Lower leg skin (tissue), 4 donors: ENCODE data around the gene MBNL2. TPM values are rescaled to one million over a fixed set of nuclear protein-coding genes. Genes with fewer than 3 reads are reported as not detected.

Experiments
- DNase-seq, 2 donors: peaks; one replicate each; pipeline ENCODE4 v3.0.0-alpha.2; 2019; ENCODE audit warnings: low spot score in 2 of 2
- H3K4me3 ChIP-seq: fragments of 200-600 bp; sonication (generic); 2 replicates; pipeline ENCODE4 v1.5.1; 2017; ENCODE audit warnings: mild to moderate bottlenecking, low read depth; ENCODE audit not compliant: poor library complexity, severe bottlenecking
- CTCF ChIP-seq, 3 donors: fragments of 450-650 bp; IDR thresholded peaks; one replicate each; pipeline ENCODE4 v1.5.1; 2016; ENCODE audit warnings: antibody characterized with exemption in 3 of 3, mild to moderate bottlenecking in 3 of 3, moderate library complexity in 2 of 3
- POLR2A ChIP-seq, 2 donors: fragments of 450-650 bp; IDR thresholded peaks; one replicate each; pipeline ENCODE4 v1.6.1; 2016 to 2017; ENCODE audit warnings: antibody characterized with exemption in 2 of 2, mild to moderate bottlenecking in 1 of 2, moderate library complexity in 1 of 2
- WGBS, 2 donors: methylation state at CpG; one replicate each; pipeline ENCODE4 v1.1.5; 2018; 5-methylcytosine and 5-hydroxymethylcytosine counted together
- intact Hi-C: fragments of 100-400 bp; cut with DNase I; formaldehyde crosslinking; loops from one replicate; pipeline ENCODE4 v1.15.0; 2023; ENCODE audit warnings: low total_unique reads
- total RNA-seq, 4 donors: library from RNA; depleted of rRNA; stranded (reverse); fragments of >200 nt; gene quantifications; one replicate each; pipeline ENCODE4 v1.1.0, GENCODE V29; 2016

Gene MBNL2
- total RNA-seq, 4 donors from 2014 or later = 37.6 to 59.5 (median 45.4) TPM

GRCh38 chr13:97296740-97297139 is 74.6 kb downstream of the MBNL2 start:
- intact Hi-C loops = no loop called here
- DNase-seq = no peak
- TF ChIP-seq CTCF (IDR thresholded peaks at IDR 0.05) (no peak), POLR2A (IDR thresholded peaks at IDR 0.05) (no peak)
- H3K4me3 ChIP-seq = no peak overlapping the region

DNA sequence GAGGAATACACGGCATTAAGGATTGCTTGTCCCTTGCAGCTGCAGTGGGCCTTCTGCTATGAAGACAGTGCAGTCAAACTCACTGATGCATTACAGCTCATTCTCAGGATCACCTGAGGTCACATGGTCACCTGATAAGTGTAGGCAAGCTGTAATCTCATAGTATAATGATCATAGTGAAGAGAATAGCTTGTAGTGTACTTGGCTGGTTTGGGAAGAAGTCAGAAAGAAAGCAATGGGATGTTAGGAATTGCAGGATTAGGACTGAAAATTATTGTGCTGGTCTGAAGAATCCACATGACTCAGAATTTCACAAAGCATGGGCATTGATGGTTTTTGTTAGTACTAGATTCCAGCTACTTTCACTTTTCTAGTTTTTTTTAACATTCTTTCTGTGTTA is 76.7 kb downstream of the MBNL2 start:
- no peak for TF ChIP-seq POLR2A (IDR thresholded peaks at IDR 0.05)
- TF ChIP-seq CTCF (IDR thresholded peaks at IDR 0.05) = no peak
- intact Hi-C loops = no loop called here
- no peak for DNase-seq
- 85 to 88% methylated on average over 1 of the region's 1 CpG for WGBS, 2 donors
- no peak overlapping the region for H3K4me3 ChIP-seq

- TF ChIP-seq POLR2A (IDR thresholded peaks at IDR 0.05) (no peak), CTCF (IDR thresholded peaks at IDR 0.05) (no peak)
- WGBS, 2 donors = 63 to 75% methylated on average over 3 of the region's 3 CpGs
- no peak overlapping the region for H3K4me3 ChIP-seq
- intact Hi-C loops = no loop called here
- no peak for DNase-seq
Observed at GRCh38 chr13:97300871-97301270, 78.7 kb downstream of the MBNL2 start.

- intact Hi-C loops = no loop called here
- WGBS, 2 donors = 85 to 91% methylated on average over 8 of the region's 8 CpGs
- no peak for DNase-seq
- TF ChIP-seq POLR2A (IDR thresholded peaks at IDR 0.05) (no peak), CTCF (IDR thresholded peaks at IDR 0.05) (no peak)
- H3K4me3 ChIP-seq = no peak overlapping the region
Observed at GRCh38 chr13:97301382-97302095, 79.4 kb downstream of the MBNL2 start.

DNA sequence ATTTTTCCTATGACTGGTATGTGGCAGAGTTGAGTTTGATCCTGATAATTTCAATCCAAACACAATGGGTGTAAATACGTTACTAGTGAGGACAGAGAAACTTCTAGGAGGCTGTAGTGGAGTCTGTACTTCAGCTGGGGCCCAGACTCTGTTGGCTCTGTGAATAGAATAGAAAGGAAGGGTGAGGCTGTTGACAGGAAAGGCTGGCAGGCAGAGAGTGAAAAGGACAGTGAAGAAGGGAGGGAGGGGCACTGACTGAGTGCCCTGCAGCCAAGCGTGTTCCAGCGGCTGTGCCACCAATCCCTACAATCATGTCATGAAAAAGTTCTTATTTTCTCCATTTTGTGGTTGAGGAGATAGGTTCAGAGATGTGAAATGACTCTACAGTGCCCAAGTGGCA is 80.5 kb downstream of the MBNL2 start:
- intact Hi-C loops = no loop called here
- WGBS, 2 donors = 40 to 45% methylated on average over 3 of the region's 3 CpGs
- TF ChIP-seq POLR2A (IDR thresholded peaks at IDR 0.05) = no peak
- TF ChIP-seq CTCF (IDR thresholded peaks at IDR 0.05) = no peak
- H3K4me3 ChIP-seq = no peak overlapping the region
- no peak for DNase-seq

DNA sequence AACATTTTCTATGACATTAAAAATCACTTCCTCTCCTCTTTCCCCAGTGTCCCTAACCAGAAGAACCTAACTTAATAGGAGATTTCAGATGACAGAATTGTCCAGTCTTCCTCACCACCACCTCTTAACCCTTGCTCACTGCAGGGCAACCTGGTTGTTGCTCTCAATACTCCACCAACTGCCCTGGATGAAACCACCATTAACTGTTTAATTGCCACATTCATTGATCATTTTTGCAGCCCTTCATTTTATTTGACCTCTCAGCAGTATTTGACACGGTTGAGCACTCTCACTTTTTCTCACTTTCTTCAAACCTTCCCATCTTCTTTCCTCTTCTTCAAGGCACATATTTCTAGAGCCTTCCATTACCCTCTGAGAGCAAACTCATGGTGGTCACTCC is 84.0 kb downstream of the MBNL2 start:
- TF ChIP-seq POLR2A (IDR thresholded peaks at IDR 0.05) = no peak
- TF ChIP-seq CTCF (IDR thresholded peaks at IDR 0.05) = no peak
- intact Hi-C loops = no loop called here
- no peak for DNase-seq
- 89% methylated on average over 1 of the region's 1 CpG for WGBS, 2 donors
- no peak overlapping the region for H3K4me3 ChIP-seq
